ENCODE results near the gene ACSBG1. TPM values are rescaled to one million over a fixed set of nuclear protein-coding genes. Genes with fewer than 3 reads are reported as not detected.

Gene ACSBG1
- total and polyA plus RNA-seq, 10 of the 15 experiments (the other 5 are each of a cell fraction or from before 2014, with no cell fraction given): 0.11 to 0.75 (median 0.42) TPM

GRCh38 chr15:78131295-78132061 lies 102.9 kb downstream of the ACSBG1 start, which contains the start of gene CIB2 (continued):
- TF ChIP-seq FOS (IDR thresholded peaks at IDR 0.05; ENCODE audit: borderline replicate concordance, extremely low read depth, insufficient read length) (no peak), NFYB (IDR thresholded peaks at IDR 0.05; ENCODE audit: insufficient read depth, low read depth, low read length) (no peak), TBL1XR1 (IDR thresholded peaks at IDR 0.05; ENCODE audit: low read depth, low read length) (no peak), SIX5 (IDR thresholded peaks at IDR 0.05; ENCODE audit: low read depth, low read length, severe bottlenecking) (no peak), CBFB (IDR thresholded peaks at IDR 0.05; ENCODE audit: low read depth) (no peak), YY1 (IDR thresholded peaks at IDR 0.05; ENCODE audit: low read depth, low read length) (peak; percentile 71), TCF7 (IDR thresholded peaks at IDR 0.05; ENCODE audit: borderline replicate concordance) (no peak), RUNX3 (IDR thresholded peaks at IDR 0.05; ENCODE audit: low read length) (no peak), ZNF274 (IDR thresholded peaks at IDR 0.05; ENCODE audit: insufficient read depth, insufficient read length) (no peak), ESRRA (IDR thresholded peaks at IDR 0.05; ENCODE audit: low read length) (no peak), TARDBP (IDR thresholded peaks at IDR 0.05; ENCODE audit: borderline replicate concordance) (no peak), SMAD5 (IDR thresholded peaks at IDR 0.05; ENCODE audit: low read depth) (no peak), CUX1 (IDR thresholded peaks at IDR 0.05; ENCODE audit: insufficient replicate concordance, low read depth, low read length) (no peak), MAX (IDR thresholded peaks at IDR 0.05; ENCODE audit: low read depth, low read length) (no peak; the same call in 1 of the 2 replicates), EGR1 (IDR thresholded peaks at IDR 0.05; ENCODE audit: borderline replicate concordance in 1 of 2, low read depth in 2 of 2, low read length in 2 of 2) (no peak), IKZF1 (conservative IDR thresholded peaks at IDR 0.05) (peak; percentile 81), CHD4 (IDR thresholded peaks at IDR 0.05) (no peak), MYC (IDR thresholded peaks at IDR 0.05; ENCODE audit: insufficient read depth, insufficient read length, insufficient replicate concordance, low read length, severe bottlenecking) (no peak), HDAC6 (IDR thresholded peaks at IDR 0.05; ENCODE audit: unreplicated experiment) (no peak), ZZZ3 (IDR thresholded peaks at IDR 0.05; ENCODE audit: control insufficient read depth, insufficient read length, low read depth) (no peak), NR2C1 (IDR thresholded peaks at IDR 0.05) (peak; percentile 53; the same call in 1 of the 2 replicates), JUND (IDR thresholded peaks at IDR 0.05; ENCODE audit: low read depth, low read length) (no peak), E2F4 (IDR thresholded peaks at IDR 0.05; ENCODE audit: low read depth, low read length) (no peak), CEBPB (IDR thresholded peaks at IDR 0.05; ENCODE audit: borderline replicate concordance in 1 of 2, low read depth in 2 of 2, low read length in 2 of 2) (no peak), RAD21 (IDR thresholded peaks at IDR 0.05; ENCODE audit: insufficient read depth, low read depth, low read length) (peak; percentile 73)

Measured in GM12878 (cell line).